Hindlimb muscle (tissue), 1 donor: ENCODE data around the gene LSM12. TPM values are rescaled to one million over a fixed set of nuclear protein-coding genes. Genes with fewer than 3 reads are reported as not detected.
A peak's percentile ranks its signal among the peaks of the same experiment; 100 is the strongest.
"Not testable (repeated sequence)": the region's sequence is repeated elsewhere in the genome, so short reads cannot be mapped to it uniquely, and the experiment has no call there.

Source experiments
- DNase-seq: peaks from one replicate; pipeline ENCODE4 v3.0.0-alpha.2; 2013
- polyA plus RNA-seq: library from polyadenylated mRNA; unstranded; fragments of 120-200 nt; gene quantifications from one replicate; pipeline ENCODE4 v1.2.1, GENCODE V29; 2013; ENCODE audit not compliant: insufficient read length

LSM12 gene
- polyA plus RNA-seq: 23.3 TPM

DNA sequence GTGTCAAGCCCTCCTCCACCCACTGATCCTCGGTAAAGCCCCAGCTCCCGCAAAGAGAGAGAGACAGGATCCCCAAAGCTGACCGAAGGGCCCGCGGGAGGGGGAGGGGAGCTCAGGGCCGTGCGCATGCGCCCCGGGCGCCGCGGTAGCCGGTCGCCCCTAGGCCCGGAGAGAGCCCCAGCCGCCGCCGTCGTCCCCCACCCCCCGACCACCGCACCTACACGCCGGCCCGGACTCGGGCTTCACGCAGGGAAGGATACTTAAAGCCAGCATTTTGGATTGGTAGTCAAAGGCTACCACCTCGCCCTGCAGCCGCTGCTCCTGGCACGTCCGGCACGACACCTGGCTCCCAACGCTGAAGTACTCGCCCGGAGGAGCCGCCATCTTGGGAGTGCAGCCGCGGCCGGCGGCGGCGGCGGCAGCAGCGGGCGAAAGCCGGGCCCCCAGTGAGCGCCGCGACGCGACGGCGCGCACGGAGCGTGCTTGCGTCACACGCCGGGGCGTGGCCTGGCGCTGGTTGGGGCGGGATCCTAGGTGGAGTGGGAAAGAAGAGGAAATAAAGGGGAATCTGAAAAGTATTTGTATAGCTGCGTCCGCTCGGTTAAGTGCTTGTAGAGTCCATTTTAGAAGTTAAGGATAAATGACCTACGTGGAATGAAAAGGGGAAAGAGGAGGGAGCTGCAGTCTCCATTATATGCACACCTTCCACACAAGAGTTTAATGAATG is at the start of gene LSM12:
LSM12 (minus strand) TSS at position 468 of the 727 bp plus-strand sequence; CDS start at position 384, 84 bp downstream.
- peak; percentile 97 for DNase-seq

DNA sequence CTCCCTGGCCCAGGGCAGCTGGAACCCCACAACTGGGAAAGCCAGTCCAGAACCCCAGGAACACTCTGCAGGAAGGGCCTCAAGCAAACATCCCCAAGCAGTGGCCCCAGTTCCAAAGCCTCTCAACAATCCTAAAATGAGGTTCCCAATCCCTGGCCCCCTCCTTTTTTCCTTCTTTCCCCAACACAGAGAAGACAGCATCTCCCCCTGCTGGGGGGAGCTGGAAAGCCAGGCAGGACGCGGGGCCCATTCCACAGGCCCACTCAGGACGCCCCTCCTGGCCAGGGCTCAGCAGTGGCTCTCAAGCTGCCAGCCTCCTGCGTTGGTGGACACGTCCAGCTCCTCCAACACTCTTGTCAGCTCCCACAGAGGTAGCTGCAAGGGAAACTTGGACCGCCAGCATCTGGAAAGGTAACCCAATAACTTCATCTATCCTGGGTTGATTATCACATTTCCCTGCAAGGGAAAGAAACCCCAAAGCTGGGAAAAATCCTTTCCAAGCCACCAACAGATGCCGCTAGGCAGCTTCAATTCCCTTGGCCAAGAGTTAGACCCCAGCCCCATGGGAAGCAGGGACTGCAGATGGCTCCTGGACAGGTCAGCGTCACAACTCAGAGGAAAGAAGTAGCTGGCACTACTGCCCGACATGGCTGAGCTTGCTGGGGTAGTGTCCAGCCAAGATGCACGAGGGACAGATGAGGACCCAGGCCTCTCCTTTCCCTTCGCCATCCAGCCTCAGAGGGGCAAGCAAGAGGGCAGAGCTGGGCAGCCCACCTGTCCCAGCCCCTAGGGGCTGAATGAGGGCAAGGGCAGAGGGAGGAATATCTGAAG is 49.3 kb upstream of the LSM12 start:
- DNase-seq: no peak

DNA sequence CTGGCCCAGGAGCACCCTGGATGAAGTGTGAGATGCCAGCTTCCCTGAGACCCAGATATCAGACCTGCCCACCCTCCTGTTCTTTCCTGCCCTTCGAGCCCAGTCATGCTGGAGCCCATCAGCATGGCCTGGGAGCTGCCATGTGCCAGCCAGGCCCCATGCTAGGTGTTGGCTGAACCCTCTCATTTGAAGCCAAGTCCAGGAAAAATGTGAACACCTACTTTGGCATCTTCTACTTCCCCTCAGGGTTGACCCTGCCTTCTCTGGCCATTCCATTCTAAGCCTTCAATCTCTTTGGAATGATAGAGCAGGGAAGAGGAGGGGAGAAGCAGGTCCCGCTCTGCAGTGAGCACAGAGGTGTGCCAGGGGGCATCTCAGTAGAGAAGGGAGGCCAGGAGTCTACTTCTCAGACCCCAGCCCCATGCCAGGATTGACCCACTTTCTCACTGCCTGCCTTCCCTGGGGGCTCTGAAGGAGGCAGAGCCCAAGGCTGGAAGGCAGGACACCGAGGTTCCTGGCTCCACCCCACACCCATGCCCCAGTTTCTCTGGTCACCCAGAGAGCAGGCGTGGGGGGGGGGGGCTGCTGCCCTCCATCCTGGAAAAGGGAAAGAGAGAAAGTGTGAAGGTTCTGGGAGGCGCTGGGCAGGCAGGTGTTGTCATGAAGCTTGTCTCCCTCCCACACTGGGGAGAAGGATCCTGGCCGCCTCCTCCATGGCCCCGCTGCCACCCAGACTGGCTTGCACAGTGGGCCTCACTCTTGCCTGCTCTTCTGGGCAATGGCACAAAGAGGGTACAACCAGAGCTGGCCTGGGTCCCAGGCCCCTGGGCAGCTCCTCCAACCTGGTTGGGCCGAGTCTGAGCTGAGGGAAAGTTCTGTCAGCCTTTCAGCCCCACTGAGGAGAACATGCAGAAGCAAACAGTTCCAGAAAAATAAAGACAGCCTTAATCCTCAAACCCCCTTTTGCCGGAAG is 47.7 kb upstream of the LSM12 start:
- no peak for DNase-seq

DNA sequence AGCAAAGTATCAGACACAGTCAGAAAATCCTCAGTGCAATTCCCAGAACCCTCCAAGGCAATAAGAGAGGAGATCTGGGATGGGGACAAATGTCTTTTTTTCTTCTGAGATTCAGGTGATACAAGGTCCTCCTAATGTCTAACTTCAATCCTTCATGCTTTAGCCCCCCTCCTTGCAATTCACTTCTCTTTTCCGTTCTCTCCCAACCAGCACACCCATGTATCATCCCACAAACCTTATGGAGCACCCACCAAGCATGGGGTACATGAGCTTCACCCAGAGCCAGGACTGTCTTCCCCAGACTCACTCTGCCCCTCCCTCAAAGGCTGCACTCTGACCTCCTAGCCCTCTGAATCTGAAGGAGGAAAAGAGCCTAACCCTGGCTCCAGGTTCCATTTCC is 46.9 kb upstream of the LSM12 start:
- no peak for DNase-seq

DNA sequence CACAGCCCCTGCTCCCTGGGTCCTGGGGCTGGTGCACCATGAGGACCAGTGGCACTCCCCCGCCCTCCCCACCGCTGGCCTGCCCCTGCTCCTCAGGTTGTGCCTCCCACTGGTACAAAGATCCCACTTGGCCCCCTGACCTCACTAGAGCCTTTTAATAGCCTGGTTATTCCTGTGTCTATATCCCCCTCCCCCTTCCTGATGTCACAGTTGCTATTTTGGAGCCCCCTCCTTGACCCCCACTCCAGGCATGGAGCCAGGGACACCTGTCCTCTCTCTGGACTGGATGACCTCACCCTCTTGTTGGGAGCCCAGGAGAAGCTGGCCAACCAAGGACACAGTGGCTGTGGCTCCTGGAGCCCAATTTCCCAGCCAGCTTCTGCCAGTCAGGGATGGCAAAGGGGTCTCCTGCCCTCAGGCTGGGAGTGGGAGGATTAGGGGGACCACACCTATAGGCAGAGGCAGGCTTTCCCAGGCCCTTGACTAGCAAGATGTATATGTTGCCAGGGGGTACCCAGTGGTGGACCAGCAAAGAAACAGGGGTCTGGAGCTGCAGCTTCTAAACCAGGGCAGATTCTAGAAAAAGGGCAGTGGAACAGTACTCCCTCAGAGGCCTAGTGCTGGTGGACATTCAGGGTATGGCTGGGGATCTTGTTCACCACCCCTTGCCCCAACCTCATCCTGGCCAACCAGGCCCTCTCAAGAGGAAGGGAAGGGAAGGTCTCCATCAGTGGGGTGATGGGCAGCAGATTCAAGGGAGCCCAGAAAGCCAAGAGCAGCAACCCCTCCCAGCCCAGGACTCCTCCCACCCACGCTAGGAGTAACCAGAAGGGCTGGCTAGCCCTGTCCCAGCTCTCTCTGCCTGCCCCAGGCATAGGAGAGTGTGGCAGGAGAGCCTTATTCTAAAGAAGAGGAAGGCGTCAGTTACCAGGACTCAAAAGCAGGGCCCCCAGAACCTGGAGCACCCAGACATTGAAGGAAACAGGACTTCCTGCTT is 46.1 kb upstream of the LSM12 start:
- no peak for DNase-seq

DNA sequence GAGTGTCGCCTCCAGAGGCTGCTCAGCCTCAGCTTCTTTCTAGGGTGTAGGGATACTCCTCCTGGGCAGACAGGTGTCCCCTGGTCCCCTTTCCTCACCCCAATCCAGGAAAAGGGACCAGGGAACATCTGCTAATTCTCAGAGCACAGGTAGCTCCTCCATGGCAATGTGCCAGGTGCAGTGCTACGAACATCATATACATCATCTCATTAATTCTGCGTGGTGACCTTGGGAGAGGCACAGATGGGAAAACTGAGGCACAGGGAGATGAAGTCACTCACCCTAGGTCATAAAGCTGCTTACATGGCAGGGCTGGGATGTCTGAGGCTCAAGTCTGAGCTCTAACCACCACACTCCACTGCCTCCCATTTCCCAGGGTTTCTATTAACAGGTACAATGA is 45.3 kb upstream of the LSM12 start:
- DNase-seq: no peak

DNA sequence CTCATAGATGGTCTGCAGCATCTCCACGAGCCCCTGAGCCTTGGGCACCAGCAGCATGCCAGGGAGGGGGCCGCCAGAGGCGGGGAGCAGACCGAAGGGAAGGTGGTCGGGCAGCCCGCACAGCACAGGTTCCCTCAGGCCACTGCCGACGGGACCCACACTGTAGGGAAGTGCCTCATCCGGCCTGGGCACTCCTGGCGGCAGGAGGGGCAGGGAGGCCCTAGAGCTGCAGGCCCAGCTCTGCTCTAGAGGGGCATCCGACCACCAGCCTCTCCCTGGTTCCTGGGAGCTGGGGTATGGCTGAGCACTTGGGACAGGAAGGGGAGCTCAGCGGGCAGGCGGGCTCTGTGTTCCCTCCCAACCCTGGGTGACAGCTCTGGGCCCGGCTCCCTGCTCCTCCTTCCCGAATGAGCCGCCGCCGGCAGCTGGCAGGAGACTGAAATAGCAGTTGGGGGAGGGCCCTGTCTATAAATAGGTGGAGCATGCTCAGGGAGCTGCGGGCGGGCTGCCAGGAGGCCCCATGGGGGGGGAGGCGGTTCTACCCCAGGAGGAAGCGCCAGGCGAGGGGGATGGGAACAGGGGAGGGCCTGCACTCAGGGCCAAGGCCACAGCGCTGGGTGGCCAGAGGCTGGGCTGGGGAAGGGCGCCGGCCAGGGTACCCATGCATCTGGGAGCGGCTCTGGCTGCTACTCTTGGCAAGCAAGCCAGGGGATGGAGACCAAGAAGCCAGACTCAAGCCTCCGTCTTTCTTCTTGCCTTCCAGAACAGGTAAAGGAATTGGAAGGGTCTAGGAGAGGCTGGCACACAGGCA is 44.6 kb upstream of the LSM12 start:
- DNase-seq: peak; percentile 92

DNA sequence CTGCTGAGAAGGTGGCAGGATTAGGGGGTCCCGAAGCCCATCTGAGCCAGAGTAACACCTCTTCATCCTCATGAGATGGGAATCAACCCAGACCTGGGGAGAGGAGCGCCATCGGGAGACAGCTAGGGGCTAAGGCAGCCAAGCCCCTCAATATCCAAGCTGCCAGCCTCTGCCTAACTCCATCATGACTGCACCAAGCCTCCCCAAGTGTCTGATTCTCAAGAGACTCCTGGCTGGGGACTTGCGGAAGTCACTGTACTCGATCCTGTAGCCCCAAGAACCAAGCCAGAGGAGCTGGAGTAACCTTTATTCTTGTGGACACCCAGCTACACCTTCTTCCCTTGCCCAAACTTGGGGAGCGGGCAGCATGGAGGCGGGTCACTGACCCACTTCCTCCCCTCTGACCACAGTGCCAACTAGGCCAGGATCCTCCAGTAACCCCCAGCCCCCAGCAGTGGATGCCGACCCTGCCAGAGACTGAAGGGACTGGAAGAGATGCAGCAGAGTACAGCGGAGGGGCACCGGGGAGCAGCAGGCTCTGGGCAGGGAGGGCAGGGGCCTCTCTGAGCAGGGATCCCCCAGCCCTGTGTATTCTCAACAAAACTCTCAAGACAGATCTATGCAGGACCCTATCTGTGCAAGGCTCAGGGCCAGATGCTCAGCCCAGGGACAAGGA is 43.7 kb upstream of the LSM12 start:
- DNase-seq: no peak

DNA sequence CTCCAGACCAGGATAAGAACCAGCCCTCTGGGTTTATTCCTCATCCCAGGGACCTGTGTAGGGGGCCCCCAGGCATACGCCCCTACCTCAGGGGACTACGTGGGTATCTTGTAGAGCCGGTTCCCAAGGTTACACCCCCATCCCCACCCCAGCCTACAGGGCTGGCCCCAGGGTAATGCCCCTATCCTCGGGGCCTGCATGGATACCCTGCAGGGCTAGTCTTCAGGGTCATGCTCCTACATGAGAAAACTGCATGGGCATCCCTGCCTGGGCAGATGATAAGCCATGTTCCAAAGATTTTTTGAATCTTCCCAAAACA is 42.8 kb upstream of the LSM12 start:
- no peak for DNase-seq

DNA sequence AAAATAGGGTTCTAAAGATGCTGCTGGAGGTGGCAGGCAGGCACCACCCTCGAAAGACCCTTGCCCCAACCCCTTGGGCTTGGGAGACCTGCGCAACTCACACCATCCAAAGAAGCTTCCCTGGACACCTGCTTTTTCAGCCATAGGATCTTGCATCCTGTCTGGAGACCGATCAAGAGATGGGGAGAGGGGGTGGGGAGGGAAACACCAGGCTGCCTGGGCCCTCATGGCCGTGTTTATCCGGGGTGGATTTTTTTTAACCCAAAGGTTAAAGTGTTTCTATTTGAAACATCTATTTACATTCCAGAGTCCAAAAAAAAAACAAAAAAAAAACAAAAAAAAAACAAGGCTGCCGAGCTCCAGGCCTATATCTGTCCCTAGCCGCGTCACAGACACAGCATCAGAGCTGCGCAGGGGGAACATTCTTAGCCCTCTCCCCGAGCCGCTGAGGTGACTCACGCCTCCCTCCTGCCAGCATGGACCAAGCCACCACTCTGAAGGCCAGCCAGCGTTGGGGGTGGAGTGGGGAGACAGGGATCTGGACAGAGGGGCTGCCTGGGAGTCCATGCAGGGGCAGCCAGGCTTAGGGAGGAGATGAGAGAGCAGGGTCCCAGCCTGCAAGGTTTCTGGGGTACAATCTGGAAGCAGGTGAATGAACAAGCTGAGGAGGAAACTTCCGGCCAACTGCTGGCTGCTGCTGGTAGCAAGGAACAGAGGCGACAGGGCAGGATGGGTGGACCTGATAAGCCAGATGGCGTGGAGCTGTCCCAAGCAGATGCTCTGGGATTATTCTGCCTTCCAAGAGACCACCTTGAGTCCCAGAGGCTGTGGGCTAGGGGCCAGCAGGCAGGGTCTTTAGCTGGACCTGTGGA is 42.2 kb upstream of the LSM12 start:
- no peak for DNase-seq

DNA sequence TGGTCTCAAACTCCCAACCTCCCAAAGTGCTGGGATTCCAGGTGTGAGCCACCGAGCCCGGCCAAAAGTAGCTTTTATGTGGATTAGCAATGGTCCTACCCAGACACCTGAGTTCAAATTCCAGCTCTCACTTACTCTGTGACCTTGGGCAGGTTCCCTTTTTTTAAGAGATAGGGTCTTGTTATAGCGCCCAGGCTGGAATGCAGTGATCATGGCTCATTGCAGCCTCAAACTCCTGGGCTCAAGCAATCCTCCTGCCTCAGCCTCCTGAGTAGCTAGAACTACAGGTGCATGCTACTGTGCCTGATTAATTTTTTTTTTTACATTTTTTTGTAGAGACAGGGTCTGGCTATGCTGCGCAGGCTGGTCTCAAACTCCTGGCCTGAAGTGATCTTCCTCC is 40.3 kb upstream of the LSM12 start:
- no peak for DNase-seq

DNA sequence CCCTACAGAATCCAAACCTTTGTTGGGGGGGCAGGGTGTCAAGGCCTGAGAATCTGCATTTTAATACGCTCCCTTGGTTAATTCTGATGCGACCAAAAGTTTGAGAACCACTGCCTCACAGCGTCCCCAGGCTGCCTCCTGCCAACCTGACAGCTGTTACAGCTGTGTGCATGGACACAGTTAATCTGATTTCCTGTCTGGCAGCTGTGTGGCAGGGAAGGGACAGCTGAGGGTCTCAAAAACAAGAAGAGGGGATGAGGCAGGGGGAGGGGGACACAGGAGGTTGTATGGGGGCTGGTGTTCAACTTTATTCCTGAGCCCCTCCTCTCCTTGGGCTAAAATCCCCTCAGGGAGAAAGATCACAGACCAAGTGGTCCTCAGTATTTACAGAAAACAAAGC is 39.5 kb upstream of the LSM12 start:
- no peak for DNase-seq

DNA sequence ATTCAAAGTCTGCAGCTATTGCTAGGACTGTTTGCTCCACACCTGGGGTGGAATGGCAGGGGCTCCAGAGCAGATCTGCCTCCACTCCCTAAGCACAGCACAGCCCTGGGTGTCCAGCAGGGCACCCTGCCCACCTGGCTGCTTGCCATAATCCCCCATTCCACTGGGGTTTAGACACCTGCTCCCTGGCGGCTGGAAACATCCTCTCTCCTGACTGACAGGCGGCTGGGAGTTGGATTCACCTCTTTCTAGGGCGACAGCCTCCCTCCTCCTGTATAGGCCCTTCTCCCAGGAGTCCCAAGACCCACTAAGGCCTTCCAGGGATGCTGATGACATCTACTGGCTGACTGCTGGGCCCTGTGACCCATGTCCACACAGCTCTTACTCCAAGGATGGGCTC is 39.0 kb upstream of the LSM12 start:
- DNase-seq: no peak

DNA sequence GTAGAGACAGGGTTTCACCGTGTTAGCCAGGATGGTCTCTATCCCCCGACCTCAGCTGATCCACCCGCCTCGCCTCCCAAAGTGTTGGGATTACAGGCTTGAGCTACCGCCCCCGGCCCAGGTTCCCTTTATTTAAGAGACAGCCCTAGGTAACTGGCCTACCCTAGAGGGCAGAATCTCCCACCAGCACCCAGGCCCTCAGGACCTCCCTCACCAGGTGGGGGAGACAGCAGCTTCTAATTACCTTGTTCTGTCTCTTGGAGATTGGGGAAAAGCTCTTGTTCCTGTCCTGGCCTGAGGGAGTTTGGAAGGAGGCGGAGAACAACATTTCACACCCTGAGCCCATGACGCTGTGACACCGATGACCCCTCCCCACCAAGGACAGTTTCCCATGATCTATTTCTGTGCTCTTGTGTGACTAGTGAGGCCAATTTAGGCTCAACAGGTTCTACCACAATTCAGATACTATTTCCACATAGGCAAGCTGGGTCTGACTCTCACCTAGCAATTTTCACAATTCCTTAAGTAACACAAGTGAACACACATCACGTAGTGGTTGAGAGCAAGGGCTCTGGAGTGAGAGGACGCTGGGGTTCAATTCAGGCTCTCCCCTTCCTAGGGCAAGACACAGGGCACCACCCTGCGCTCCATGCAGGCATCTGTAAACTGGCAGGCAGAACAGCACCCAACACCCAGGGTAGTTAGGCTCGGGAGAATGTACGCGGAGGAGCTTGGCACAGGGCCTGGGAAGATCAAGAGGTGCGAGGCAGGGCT is 36.6 kb upstream of the LSM12 start:
- DNase-seq: no peak

DNA sequence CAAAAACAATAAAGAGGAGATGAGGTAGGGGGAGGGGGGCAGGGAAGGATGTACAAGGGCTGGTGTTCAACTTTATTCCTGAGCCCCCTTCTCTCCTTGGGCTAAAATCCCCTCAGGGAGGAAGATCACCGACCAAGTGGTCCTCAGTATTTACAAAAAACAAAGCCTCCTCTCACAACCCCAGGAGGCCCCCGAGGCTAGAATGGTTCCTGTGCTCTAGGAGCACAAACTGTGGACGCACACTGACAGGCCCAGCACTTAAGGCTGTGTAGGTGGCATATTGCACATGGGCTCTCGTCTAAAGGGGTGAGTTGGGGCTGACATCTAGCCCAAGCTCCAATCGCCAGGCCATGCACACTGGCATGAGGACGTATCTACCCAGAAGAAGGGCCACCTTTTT is 35.4 kb upstream of the LSM12 start:
- not testable (repeated sequence) for DNase-seq

DNA sequence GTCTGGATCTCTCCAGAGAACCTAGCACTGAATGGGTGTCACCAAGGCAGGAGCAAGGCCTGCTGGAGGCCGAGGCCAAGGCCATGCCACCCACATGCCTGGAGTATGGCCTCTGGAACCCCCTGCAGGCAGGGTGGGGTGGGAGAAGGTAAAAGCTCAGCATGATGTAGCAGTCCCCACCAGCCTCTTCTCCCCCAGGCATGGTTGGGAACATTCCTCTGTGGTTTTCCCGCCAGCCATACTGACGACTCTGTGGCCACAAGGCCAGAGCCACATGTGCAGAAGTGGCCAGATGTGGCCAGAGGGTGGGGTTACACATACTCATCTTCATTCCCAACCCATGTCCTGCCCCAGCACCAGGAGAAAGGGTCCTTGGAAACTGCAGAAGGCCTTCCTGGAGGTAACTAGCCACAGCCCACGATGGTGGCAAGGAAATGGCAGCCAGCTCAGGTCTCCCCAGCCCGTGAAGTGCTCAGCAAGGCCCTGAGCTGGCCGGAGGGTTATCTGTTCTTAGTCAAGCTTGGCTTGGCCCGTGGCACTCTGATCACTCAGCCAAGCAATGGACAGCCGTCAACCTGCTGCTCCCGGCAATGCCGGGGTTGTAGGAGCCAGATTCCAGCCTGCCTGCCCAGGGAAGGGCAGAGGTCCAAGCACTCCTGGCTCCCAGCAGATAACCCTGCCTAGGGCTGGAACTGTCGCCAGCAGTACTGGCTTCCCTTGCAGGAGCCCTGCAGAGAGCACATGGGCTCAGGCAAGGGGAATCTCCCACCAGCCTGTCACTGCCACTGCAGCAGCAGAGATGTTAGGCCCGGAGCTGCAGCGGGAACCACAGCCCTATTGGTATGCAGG is 30.9 kb upstream of the LSM12 start:
- DNase-seq: no peak
